HTR-8/SVneo (cell line): ENCODE measurements around the gene LIPA.
"Not testable (repeated sequence)": the region's sequence is repeated elsewhere in the genome, so short reads cannot be mapped to it uniquely, and the experiment has no call there.

Experiments used
- DNase-seq: peaks from one replicate; pipeline ENCODE4 v3.0.0; 2011; ENCODE audit warnings: low spot score, mixed read lengths; ENCODE audit not compliant: insufficient read length
- FAIRE-seq: peaks from 2 replicates; lab custom pipeline; 2011; peaks lifted over from hg19 to GRCh38; lab: Jason Lieb, UNC

Gene LIPA

DNA sequence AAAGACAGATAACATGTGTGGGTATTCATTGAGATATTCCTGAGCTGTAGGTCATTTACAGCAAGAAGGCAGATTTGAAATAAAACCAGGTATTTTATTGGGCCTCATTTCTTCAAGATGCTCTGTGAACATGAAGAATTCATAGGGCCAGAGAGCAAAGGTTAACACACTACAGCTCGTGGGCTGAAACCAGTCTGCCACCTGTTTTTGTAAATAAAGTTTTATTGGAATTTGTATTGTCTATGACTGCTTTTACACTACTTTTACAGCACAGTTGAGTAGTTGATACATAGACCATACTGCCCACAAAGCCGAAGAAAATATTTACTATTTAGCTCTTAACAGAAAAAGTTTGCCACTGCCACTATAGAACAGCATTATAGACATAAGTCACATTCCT is 22.1 kb upstream of the LIPA start:
- FAIRE-seq (no peak), DNase-seq (no peak)

GRCh38 chr10:89271532-89271931 is 20.0 kb upstream of the LIPA start:
- DNase-seq (no peak), FAIRE-seq (no peak)

- DNase-seq (no peak), FAIRE-seq (no peak)
Observed at GRCh38 chr10:89270153-89270483, 18.5 kb upstream of the LIPA start.

- FAIRE-seq = no peak
- DNase-seq = no peak
Observed at GRCh38 chr10:89269433-89270152, 18.0 kb upstream of the LIPA start.

DNA sequence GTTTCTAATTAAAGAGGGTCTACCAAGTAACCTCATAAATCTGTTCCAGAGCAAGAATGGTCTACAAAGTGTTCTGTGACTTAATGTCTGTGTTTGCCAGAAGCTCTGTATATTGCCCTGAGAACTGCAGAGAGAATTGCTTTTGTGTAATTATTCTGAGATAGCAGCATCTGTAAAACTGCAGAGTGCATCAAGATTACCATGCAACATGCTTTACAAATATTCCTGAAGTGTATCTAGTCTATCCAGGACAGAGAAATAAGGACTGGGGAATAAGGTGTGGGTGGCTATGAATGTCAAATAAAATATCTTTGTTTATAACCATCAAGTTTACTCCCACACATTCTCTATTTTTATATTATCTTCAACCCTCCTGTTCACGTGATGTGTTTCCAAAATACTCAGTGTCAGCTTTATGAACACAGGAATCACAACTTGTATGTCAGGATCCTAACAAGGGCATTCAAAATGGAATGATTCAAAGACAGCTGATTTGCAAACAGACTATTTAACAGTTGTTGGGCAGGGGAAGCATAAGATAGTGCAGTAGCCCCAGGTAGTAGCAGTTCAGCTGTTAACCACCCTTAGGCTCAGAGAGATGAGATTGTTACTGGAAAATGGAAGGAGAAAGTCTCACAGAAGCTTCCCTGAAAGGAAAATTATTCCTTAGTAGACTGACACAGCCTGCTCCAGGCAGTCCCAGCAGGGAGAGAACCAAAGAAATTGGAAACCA is 15.3 kb upstream of the LIPA start:
- no peak for FAIRE-seq
- DNase-seq = no peak

DNA sequence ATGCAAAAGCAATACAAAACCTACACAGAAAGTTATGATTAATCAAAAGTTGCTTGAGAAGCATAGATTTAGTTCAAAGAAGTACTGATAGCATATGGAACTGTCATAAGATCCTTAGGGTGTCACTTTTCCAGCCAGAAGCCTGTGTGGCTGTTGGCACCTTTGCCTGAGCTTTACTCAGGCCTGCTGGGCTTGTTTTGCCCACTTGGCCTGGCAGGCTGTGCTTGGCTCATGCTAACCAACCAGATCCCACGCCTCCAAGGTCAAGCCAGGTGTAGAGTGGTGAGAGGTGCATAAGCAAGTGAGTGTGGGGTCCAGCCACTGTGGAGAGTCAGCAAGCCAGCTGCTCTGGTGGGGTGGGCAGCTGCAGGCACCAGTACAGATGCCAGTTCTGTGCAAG is 12.0 kb upstream of the LIPA start:
- no peak for FAIRE-seq
- no peak for DNase-seq

DNA sequence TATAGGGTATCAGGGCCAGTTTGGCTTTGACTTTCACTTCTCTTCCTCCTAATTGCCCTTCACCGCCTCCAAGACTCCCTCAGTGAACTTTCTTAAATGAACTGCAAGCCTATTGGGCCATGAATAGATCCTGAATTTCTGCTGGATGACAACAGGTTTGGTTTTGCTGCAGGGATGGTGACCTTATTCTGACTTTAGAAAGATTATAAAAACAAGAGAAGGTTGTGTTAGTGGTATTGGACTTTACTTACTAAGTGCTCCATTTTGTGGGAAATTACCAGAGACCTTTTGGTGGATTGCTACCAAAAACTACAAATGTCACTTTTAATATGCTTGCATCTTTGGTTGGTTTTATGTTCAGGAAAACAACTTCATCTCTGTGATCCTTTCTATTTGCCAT is 11.5 kb upstream of the LIPA start:
- FAIRE-seq (no peak), DNase-seq (no peak)

DNA sequence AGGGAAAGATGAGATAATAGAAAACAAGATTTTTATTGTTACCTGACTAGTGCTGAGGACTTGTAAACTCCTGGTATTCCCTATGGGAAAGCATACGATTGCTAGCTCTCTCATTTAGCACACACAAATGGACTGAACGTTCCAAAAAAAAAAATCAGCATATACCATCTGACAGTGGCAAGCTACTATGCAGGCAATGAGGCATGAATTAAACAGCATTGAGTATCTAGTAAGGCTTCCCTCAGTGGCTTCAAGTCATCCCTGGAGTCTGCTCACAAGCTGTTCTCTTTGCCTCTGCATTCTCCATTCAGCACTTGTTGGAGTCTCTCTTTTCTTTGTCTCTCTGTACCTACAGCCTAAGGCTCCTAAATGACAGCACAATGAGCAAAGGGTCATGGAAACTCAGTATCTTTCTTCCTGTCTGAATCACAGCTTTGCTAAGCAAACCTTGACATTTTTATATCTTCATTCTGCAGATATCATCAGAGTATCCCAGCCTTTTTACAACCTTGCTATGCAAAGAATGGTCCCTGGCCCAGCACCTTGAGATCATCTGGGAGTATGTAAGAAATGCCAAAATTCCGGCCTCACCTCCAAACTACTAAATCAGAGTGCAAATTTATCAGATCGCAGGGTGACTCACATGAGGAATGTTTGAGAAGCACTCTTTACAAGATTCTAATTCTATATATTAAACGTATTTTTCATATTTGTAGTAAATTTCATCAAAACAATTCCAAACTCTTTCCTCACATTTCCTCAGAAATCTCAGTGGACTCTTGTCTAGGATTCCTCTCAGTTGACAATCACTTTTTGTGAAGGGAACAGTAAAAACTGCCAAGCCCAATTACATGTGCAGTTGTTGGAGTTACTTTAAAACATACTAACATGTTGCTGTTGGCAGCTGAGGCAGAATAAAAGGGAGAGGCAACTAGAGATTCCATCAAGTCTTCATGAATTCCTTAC is 10.8 kb upstream of the LIPA start:
- DNase-seq (no peak), FAIRE-seq (peak; percentile 13)

DNA sequence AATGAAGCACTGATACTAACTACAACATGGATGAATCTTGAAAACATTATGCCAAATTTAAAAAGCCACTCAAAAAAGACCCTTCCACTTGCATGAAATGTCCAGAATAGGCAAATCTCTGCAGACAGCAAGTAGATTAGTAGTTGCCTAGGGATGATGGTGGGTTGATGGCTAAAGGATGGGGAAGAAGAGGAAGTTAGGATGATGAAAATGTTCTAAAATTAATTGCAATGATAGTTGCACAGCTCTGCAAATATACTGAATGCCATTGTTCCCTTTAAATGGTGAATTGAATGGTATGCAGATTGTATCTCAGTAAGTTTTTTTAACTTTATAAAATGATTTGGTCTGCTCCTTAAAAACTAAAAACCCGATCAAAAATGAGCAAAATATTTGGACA is 7.3 kb upstream of the LIPA start:
- DNase-seq (no peak), FAIRE-seq (no peak)

DNA sequence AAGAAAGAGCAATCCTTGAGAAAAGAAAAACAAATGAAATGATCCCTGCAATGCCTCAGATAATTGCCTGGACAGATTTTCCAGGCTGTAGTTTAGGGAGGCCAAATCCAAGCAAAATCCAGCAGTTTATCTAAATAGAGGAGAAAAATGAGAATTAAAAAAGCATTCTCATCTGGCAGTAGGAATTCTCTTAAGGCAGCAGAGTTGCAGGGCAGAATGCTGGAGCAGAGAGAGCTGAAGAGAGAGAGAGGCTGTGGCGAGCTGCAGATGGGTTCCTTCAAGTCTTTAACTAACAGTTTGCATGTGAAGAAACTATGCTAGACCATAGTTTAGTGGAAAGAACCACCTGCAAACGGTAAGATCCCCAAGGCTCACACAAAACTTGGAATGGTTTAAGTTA is 6.0 kb upstream of the LIPA start:
- DNase-seq = no peak
- no peak for FAIRE-seq

- DNase-seq (no peak), FAIRE-seq (no peak)
Observed at GRCh38 chr10:89256962-89257361, 5.4 kb upstream of the LIPA start.

DNA sequence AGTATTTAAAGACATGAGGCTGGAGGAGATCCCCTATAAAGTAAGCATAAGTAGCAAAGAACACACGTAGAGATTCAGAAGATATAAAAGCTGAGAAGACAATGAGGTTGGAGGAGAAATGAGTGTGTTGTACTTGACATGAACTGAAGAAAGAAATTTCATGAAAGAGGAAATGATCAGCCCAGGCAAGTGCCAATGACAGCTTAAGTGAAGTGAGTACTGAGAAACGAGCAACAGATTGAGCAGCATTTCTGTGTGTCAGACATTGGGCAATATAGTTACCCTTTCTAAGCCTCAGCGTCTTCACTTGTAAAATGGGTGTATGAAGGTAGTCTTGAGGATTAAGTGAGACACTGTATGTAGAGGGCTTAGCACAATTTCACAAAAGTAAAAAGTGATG is 4.8 kb upstream of the LIPA start:
- no peak for FAIRE-seq

GRCh38 chr10:89255793-89256192 is 4.2 kb upstream of the LIPA start:
- FAIRE-seq (no peak), DNase-seq (no peak)

More for the DNA sequence above, 4.8 kb upstream of the LIPA start:
- DNase-seq = no peak

- FAIRE-seq, DNase-seq: not testable (repeated sequence)
Observed at GRCh38 chr10:89255091-89255579, 3.6 kb upstream of the LIPA start.

DNA sequence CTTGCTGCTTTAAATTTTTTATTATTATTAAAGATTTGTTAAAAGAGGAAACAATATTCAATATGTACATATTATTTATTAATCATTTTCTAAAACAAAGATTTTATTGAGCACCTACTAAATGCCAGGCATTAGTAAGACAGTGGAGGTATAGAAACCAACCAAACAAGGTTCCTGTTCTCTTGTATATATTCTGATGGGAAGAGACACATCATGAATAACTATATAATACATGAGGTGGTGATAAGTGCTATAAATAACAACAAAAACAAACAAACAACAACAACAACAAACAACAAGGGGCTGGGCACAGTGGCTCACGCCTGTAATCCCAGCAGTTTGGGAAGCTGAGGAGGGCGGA is 630 bp upstream of the LIPA start:
- FAIRE-seq (no peak), DNase-seq (no peak)

DNA sequence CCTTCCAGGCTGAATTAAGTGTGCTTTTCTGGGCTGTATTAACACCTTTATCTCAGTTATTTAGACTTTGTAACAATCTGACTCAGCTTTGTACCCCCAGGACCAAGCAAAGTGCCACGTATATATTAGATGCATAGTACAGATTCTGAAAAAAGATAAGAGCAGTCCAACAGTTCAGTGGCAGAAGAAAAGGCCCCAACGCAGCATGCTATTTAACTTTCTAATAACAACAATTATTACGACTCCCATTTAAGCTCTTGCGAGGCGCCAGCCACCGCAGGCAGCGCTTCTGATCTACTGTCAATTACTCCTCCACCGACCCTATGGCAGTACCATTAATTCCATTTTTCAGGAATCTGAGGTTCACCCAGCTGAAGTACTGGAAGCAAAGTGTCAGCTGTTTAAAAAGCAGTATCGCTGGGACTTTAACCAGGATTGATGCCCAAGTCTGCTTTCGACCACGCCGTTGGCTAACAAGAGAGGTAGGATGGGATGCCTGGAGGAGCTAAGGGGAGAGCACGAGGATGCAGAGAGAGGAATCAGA is 638 bp downstream of the LIPA start:
- DNase-seq = no peak
- FAIRE-seq = no peak

DNA sequence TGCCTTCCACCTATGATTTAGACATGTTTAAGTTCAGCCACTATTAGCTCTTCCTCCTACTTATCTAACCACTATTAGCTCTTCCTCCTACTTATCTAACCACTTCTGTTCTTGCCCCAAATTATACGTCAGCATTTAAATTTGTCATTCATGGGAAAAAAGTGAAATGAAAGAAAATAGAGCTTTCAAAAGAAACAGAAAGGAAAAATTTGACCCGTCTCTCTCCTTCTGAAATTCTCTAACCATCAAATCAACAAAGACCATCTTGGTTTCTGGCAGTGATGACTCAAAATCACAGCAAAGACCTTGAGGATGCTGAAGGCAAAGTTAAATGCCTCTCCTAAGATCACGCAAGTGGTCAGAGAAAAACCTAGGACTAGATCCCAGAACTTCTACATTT is 2.6 kb downstream of the LIPA start:
- DNase-seq (no peak), FAIRE-seq (no peak)

DNA sequence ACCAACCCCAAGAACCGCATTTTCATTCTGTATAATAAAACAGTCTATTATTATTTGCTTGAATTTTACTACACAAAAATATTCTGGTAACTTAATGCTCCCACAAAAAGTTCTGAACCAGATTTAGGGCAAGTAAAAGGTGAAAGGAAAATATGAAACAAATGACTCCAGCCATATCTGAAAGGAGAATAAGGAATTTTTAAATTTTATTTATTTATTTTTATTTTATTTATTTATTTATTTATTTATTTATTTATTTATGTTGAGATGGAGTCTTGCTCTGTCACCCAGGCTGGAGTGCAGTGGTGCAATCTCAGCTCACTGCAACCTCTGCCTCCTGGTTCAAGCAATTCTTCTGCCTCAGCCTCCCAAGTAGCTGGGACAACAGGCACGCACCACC is 4.0 kb downstream of the LIPA start:
- not testable (repeated sequence) for FAIRE-seq

GRCh38 chr10:89245802-89246201 is 5.8 kb downstream of the LIPA start:
- no peak for DNase-seq
- peak; percentile 44 for FAIRE-seq

More for the DNA sequence above, 4.0 kb downstream of the LIPA start:
- DNase-seq = not testable (repeated sequence)

DNA sequence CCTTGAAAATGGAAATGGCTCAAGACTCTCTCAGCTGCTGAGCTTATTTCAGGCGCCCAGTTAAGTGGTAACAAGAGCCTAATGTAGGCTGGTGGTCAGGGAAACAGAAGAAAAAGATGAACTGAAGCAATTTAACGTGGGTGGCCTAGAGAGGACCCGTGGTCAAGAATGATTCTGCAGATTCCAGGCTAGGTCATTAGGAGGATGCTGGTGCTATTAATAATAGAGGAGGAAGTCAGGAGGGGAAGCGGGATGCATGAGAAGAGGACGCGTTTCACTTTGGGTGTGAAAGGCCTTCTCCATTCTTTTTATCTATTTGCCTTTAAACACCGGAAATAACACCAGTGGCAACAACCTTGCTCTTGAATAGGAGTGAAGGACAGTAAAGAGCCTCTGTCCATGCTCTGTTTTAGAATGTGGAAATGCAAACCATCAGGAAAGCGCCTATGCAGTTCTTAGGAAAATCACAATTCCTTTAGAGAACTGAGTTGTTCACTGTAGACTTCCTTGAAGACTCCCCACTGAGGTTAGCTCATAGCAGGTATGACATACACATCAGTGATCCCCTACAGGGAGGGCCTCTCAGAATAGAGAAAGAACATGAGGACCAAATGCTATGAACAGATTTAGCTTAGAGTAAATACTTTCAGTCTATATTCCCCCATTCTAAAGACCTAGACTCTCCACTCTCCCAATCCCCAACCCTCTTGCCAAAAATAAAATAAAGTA is 8.6 kb downstream of the LIPA start:
- DNase-seq = no peak
- no peak for FAIRE-seq
